EL (cell line): ENCODE measurements around the gene HMSD.
"Not testable (repeated sequence)": the region's sequence is repeated elsewhere in the genome, so short reads cannot be mapped to it uniquely, and the experiment has no call there.

Source experiments
- DNase-seq: peaks from one replicate; pipeline ENCODE4 v3.0.0-alpha.2; 2016

The HMSD gene

GRCh38 chr18:63949068-63949737, at the start of gene HMSD:
TSS of gene HMSD (plus strand) at chr18:63949301. CDS start at chr18:63953456, 4,155 bp downstream.
- DNase-seq: peak; percentile 68

GRCh38 chr18:63903851-63904570, 45.1 kb upstream of the HMSD start:
- no peak for DNase-seq

- no peak for DNase-seq
Observed at GRCh38 chr18:63904694-63905093, 44.4 kb upstream of the HMSD start.

- no peak for DNase-seq
Observed at GRCh38 chr18:63905361-63905760, 43.7 kb upstream of the HMSD start.

- no peak for DNase-seq
Observed at GRCh38 chr18:63906056-63906455, 43.0 kb upstream of the HMSD start.

GRCh38 chr18:63907664-63908063, 41.4 kb upstream of the HMSD start, which contains the start of gene SERPINB10:
TSS of gene SERPINB10 (plus strand) at chr18:63907958. CDS start at chr18:63915511, 7,553 bp downstream.
- no peak for DNase-seq

GRCh38 chr18:63908858-63909257, 40.2 kb upstream of the HMSD start:
- no peak for DNase-seq

- DNase-seq: no peak
Observed at GRCh38 chr18:63909870-63910269, 39.2 kb upstream of the HMSD start.

- DNase-seq: no peak
Observed at GRCh38 chr18:63917817-63918216, 31.3 kb upstream of the HMSD start.

- no peak for DNase-seq
Observed at GRCh38 chr18:63922049-63922448, 27.1 kb upstream of the HMSD start.

GRCh38 chr18:63924551-63924950, 24.6 kb upstream of the HMSD start:
- DNase-seq: peak; percentile 74

- no peak for DNase-seq
Observed at GRCh38 chr18:63928331-63928730, 20.8 kb upstream of the HMSD start.

GRCh38 chr18:63929369-63929768, 19.7 kb upstream of the HMSD start:
- DNase-seq: not testable (repeated sequence)

GRCh38 chr18:63930773-63931354, 18.2 kb upstream of the HMSD start:
- no peak for DNase-seq

- peak; percentile 87 for DNase-seq
Observed at GRCh38 chr18:63936156-63936931, 12.8 kb upstream of the HMSD start.

GRCh38 chr18:63936932-63937393, 12.1 kb upstream of the HMSD start:
- no peak for DNase-seq

GRCh38 chr18:63940008-63940407, 9.1 kb upstream of the HMSD start:
- no peak for DNase-seq

GRCh38 chr18:63940543-63941050, 8.5 kb upstream of the HMSD start:
- DNase-seq: not testable (repeated sequence)

GRCh38 chr18:63947051-63947790, 1.9 kb upstream of the HMSD start:
- DNase-seq: no peak

- peak; percentile 57 for DNase-seq
Observed at GRCh38 chr18:63951302-63951705, 2.2 kb downstream of the HMSD start.

GRCh38 chr18:63953811-63954210, 4.7 kb downstream of the HMSD start:
- no peak for DNase-seq

GRCh38 chr18:63956755-63957154, 7.7 kb downstream of the HMSD start:
- DNase-seq: peak; percentile 72
